H1 (cell line): ENCODE results near the gene SPACA4. TPM values are rescaled to one million over a fixed set of nuclear protein-coding genes. Genes with fewer than 3 reads are reported as not detected.
A peak's percentile ranks its signal among the peaks of the same experiment; 100 is the strongest.

Source experiments
- HDAC2 ChIP-seq, 2 experiments: fragments of 300-600 bp in 1 of 2; sonication (generic) in 1 of 2; IDR thresholded peaks; 2 replicates each; pipeline ENCODE4 v1.6.1; 2011 to 2012; ENCODE audit warnings: low read depth in 2 of 2, low read length in 2 of 2, mild to moderate bottlenecking in 2 of 2, moderate library complexity in 2 of 2, borderline replicate concordance in 1 of 2, inconsistent platforms in 1 of 2
- SIRT6 ChIP-seq: IDR thresholded peaks from one replicate; pipeline ENCODE4 v1.7.1; 2012; ENCODE audit warnings: low read length, inconsistent platforms
- SIX5 ChIP-seq: IDR thresholded peaks from 2 replicates; pipeline ENCODE4 v1.6.1; 2011; ENCODE audit warnings: mild to moderate bottlenecking, low read depth, low read length
- SP4 ChIP-seq: IDR thresholded peaks from 2 replicates; pipeline ENCODE4 v1.6.1; 2012; ENCODE audit warnings: low read length, inconsistent platforms
- ZNF274 ChIP-seq: IDR thresholded peaks from 2 replicates; pipeline ENCODE4 v1.7.0; 2012; ENCODE audit warnings: low read length, borderline replicate concordance; ENCODE audit errors: extremely low read depth
- polyA plus RNA-seq, 7 experiments: library from polyadenylated mRNA; depleted of rRNA in 3 of 7; stranded (reverse) in 5 of 7; unstranded in 2 of 7; fragments of >200 nt in 5 of 7; fragments of 200-250 nt in 2 of 7; gene quantifications; 1 replicate in 5 of 7; 2 replicates in 1 of 7; 4 replicates in 1 of 7; pipeline versions ENCODE4 v1.2.1 to v1.2.3, GENCODE V29; 2011 to 2013; ENCODE audit warnings: missing spikeins in 2 of 7, mixed read lengths in 2 of 7
- total RNA-seq: library from RNA; stranded (reverse); fragmentation: NEBNext Ultra II Directional; extraction: Animal tissue kit (Norgen Biotek cat#: 25700); gene quantifications from 2 replicates; pipeline ENCODE4 v1.2.1, GENCODE V29; 2021
- TF ChIP-seq, protein P1 (sequence below): fragments of 300-600 bp; sonication (generic); IDR thresholded peaks from 2 replicates; pipeline ENCODE4 v1.7.1; 2012; ENCODE audit warnings: low read length, moderate library complexity, mild to moderate bottlenecking, inconsistent platforms; ENCODE audit not compliant: insufficient replicate concordance
- TF ChIP-seq, protein P2 (sequence below): IDR thresholded peaks from 2 replicates; pipeline ENCODE4 v1.6.1; 2011; ENCODE audit warnings: low read depth, mild to moderate bottlenecking, low read length; ENCODE audit not compliant: insufficient read depth
- TF ChIP-seq, protein P3 (sequence below): IDR thresholded peaks from 2 replicates; pipeline ENCODE4 v1.6.1; 2012; ENCODE audit warnings: inconsistent platforms

Gene SPACA4
- total and polyA plus RNA-seq, 2 of the 8 experiments (the other 6 are each of a cell fraction or from before 2014, with no cell fraction given) = not detected

DNA sequence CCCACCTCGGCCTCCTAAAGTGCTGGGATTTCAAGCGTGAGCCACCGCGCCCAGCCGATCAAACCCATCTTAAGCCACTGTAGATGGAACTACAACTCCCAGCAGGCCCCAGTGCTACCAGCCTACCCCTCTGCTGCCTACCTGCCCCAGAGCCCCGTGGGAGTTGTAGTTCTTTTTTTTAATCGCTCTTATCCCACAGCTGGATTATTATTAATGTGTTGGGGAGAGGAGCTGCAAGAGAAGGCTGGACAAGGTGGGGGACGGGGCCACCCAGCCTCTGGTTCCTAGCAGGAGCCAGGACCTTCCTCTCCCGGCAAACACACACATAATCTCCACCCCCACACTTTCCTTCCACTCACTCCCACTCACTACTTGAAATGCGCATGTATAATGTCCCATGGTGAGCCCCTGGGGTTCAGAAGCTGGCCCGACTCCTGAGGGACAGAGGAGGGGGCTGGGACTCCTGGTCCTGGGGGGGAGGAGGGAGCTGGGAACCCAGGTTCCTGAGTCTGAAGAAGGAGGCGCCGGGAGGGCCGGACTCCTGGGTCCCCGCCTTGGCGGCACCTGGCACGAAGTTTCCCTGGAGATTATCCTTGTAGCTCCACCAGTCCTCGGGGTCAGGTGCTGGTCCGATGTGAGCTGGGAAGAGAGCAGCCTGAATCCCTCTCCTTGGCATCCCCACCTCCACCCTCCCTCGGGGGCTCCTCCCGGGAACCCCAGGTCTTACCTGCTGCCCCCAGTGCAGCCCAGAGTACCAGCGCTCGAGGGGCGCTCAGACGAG lies 38.5 kb downstream of the SPACA4 start (continued):
- TF ChIP-seq, protein P1, sequence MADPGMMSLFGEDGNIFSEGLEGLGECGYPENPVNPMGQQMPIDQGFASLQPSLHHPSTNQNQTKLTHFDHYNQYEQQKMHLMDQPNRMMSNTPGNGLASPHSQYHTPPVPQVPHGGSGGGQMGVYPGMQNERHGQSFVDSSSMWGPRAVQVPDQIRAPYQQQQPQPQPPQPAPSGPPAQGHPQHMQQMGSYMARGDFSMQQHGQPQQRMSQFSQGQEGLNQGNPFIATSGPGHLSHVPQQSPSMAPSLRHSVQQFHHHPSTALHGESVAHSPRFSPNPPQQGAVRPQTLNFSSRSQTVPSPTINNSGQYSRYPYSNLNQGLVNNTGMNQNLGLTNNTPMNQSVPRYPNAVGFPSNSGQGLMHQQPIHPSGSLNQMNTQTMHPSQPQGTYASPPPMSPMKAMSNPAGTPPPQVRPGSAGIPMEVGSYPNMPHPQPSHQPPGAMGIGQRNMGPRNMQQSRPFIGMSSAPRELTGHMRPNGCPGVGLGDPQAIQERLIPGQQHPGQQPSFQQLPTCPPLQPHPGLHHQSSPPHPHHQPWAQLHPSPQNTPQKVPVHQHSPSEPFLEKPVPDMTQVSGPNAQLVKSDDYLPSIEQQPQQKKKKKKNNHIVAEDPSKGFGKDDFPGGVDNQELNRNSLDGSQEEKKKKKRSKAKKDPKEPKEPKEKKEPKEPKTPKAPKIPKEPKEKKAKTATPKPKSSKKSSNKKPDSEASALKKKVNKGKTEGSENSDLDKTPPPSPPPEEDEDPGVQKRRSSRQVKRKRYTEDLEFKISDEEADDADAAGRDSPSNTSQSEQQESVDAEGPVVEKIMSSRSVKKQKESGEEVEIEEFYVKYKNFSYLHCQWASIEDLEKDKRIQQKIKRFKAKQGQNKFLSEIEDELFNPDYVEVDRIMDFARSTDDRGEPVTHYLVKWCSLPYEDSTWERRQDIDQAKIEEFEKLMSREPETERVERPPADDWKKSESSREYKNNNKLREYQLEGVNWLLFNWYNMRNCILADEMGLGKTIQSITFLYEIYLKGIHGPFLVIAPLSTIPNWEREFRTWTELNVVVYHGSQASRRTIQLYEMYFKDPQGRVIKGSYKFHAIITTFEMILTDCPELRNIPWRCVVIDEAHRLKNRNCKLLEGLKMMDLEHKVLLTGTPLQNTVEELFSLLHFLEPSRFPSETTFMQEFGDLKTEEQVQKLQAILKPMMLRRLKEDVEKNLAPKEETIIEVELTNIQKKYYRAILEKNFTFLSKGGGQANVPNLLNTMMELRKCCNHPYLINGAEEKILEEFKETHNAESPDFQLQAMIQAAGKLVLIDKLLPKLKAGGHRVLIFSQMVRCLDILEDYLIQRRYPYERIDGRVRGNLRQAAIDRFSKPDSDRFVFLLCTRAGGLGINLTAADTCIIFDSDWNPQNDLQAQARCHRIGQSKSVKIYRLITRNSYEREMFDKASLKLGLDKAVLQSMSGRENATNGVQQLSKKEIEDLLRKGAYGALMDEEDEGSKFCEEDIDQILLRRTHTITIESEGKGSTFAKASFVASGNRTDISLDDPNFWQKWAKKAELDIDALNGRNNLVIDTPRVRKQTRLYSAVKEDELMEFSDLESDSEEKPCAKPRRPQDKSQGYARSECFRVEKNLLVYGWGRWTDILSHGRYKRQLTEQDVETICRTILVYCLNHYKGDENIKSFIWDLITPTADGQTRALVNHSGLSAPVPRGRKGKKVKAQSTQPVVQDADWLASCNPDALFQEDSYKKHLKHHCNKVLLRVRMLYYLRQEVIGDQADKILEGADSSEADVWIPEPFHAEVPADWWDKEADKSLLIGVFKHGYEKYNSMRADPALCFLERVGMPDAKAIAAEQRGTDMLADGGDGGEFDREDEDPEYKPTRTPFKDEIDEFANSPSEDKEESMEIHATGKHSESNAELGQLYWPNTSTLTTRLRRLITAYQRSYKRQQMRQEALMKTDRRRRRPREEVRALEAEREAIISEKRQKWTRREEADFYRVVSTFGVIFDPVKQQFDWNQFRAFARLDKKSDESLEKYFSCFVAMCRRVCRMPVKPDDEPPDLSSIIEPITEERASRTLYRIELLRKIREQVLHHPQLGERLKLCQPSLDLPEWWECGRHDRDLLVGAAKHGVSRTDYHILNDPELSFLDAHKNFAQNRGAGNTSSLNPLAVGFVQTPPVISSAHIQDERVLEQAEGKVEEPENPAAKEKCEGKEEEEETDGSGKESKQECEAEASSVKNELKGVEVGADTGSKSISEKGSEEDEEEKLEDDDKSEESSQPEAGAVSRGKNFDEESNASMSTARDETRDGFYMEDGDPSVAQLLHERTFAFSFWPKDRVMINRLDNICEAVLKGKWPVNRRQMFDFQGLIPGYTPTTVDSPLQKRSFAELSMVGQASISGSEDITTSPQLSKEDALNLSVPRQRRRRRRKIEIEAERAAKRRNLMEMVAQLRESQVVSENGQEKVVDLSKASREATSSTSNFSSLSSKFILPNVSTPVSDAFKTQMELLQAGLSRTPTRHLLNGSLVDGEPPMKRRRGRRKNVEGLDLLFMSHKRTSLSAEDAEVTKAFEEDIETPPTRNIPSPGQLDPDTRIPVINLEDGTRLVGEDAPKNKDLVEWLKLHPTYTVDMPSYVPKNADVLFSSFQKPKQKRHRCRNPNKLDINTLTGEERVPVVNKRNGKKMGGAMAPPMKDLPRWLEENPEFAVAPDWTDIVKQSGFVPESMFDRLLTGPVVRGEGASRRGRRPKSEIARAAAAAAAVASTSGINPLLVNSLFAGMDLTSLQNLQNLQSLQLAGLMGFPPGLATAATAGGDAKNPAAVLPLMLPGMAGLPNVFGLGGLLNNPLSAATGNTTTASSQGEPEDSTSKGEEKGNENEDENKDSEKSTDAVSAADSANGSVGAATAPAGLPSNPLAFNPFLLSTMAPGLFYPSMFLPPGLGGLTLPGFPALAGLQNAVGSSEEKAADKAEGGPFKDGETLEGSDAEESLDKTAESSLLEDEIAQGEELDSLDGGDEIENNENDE = no peak
- no peak for TF ChIP-seq ZNF274
- TF ChIP-seq, protein P2, sequence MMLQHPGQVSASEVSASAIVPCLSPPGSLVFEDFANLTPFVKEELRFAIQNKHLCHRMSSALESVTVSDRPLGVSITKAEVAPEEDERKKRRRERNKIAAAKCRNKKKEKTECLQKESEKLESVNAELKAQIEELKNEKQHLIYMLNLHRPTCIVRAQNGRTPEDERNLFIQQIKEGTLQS = peak; percentile 50; the same call in 1 of the 2 replicates
- no peak for TF ChIP-seq SIRT6
- TF ChIP-seq, protein P3, sequence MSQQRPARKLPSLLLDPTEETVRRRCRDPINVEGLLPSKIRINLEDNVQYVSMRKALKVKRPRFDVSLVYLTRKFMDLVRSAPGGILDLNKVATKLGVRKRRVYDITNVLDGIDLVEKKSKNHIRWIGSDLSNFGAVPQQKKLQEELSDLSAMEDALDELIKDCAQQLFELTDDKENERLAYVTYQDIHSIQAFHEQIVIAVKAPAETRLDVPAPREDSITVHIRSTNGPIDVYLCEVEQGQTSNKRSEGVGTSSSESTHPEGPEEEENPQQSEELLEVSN = no peak
- TF ChIP-seq HDAC2 (IDR thresholded peaks at IDR 0.05; ENCODE audit: borderline replicate concordance in 1 of 2, low read depth in 2 of 2, low read length in 2 of 2) = peak in 1 of 2 experiments; percentile 58; a peak in 1 of 4 replicates
- no peak for TF ChIP-seq SP4
- TF ChIP-seq SIX5 = peak; percentile 98
